GOT3 (cell line): ENCODE data around the gene MINDY4.

Source experiments
- DNase-seq: peaks from one replicate; lab custom pipeline; 2025; ENCODE audit warnings: mixed read lengths; lab: John Stamatoyannopoulos, UW

Gene MINDY4

GRCh38 chr7:30835396-30835915, 64.2 kb downstream of the MINDY4 start:
- no peak for DNase-seq

- DNase-seq, result no peak
Measured at GRCh38 chr7:30836991-30837390, 65.8 kb downstream of the MINDY4 start.

GRCh38 chr7:30837581-30837980, 66.4 kb downstream of the MINDY4 start:
- DNase-seq, result no peak

GRCh38 chr7:30838008-30838407, 66.8 kb downstream of the MINDY4 start:
- no peak for DNase-seq

GRCh38 chr7:30840141-30841024, 69.2 kb downstream of the MINDY4 start:
- no peak for DNase-seq

- DNase-seq, result no peak
Measured at GRCh38 chr7:30841025-30841735, 70.0 kb downstream of the MINDY4 start.

GRCh38 chr7:30841801-30842541, 70.8 kb downstream of the MINDY4 start:
- DNase-seq, result no peak

GRCh38 chr7:30842542-30843451, 71.6 kb downstream of the MINDY4 start:
- no peak for DNase-seq

- DNase-seq, result no peak
Measured at GRCh38 chr7:30843741-30844482, 72.7 kb downstream of the MINDY4 start.

- no peak for DNase-seq
Measured at GRCh38 chr7:30844483-30844874, 73.3 kb downstream of the MINDY4 start.

- DNase-seq, result no peak
Measured at GRCh38 chr7:30844916-30845315, 73.7 kb downstream of the MINDY4 start.

GRCh38 chr7:30845426-30846135, 74.4 kb downstream of the MINDY4 start:
- DNase-seq, result no peak

- no peak for DNase-seq
Measured at GRCh38 chr7:30846378-30846777, 75.2 kb downstream of the MINDY4 start.

- no peak for DNase-seq
Measured at GRCh38 chr7:30848121-30848855, 77.1 kb downstream of the MINDY4 start.

GRCh38 chr7:30849565-30849964, 78.3 kb downstream of the MINDY4 start:
- DNase-seq, result no peak

GRCh38 chr7:30850426-30850825, 79.2 kb downstream of the MINDY4 start:
- no peak for DNase-seq

- no peak for DNase-seq
Measured at GRCh38 chr7:30851651-30852307, 80.6 kb downstream of the MINDY4 start.

- DNase-seq, result no peak
Measured at GRCh38 chr7:30852308-30852684, 81.1 kb downstream of the MINDY4 start.
